Gastroesophageal sphincter (tissue), 3 donors: ENCODE measurements around the gene SFMBT2.

ENCODE experiments used
- CTCF ChIP-seq, 4 experiments: fragments of 200-600 bp in 2 of 4; fragments of 450-650 bp in 2 of 4; sonication (generic) in 1 of 4; IDR thresholded peaks; one replicate each; pipeline ENCODE4 v1.5.1; 2017 to 2019; ENCODE audit warnings: antibody characterized with exemption in 4 of 4, mild to moderate bottlenecking in 2 of 4, moderate library complexity in 2 of 4
- EP300 ChIP-seq: sonication (generic); formaldehyde crosslinking; IDR thresholded peaks from one replicate; pipeline ENCODE4 v1.6.1; 2017; ENCODE audit warnings: antibody characterized with exemption, mild to moderate bottlenecking
- POLR2A ChIP-seq, 2 donors: fragments of 450-650 bp; IDR thresholded peaks; one replicate each; pipeline ENCODE4 v1.6.1; 2017; ENCODE audit warnings: antibody characterized with exemption in 2 of 2, mild to moderate bottlenecking in 2 of 2, moderate library complexity in 1 of 2
- POLR2AphosphoS5 ChIP-seq: sonication (generic); formaldehyde crosslinking; IDR thresholded peaks from one replicate; pipeline ENCODE4 v1.6.1; 2017; ENCODE audit warnings: antibody characterized with exemption

DNA sequence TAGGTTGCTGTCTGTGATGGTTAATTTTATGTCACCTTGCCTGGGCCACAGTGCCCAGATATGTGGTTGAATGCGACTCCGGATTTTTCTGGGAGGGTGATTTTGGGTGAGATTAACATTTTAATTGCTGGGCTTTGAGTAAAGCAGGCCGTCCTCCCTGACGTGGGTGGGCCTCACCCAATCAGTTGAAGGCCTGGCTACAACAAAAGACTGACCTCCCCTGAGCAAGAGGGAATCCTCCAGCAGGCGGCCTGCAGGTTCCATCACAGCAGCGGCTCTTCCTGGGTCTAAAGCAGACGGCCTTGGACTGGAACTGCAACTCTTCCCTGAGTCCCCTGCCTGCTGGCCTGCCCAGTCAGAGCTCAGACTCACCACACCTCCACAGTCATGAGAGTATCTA, 114.2 kb downstream of the SFMBT2 start:
- TF ChIP-seq CTCF (IDR thresholded peaks at IDR 0.05): no peak
- no peak for TF ChIP-seq POLR2A (IDR thresholded peaks at IDR 0.05)
- no peak for TF ChIP-seq POLR2AphosphoS5
- TF ChIP-seq EP300: no peak
